Endothelial cell (in vitro differentiated cells): ENCODE data around the gene ACKR4. TPM values are rescaled to one million over a fixed set of nuclear protein-coding genes. Genes with fewer than 3 reads are reported as not detected.
"Not testable (repeated sequence)": the region's sequence is repeated elsewhere in the genome, so short reads cannot be mapped to it uniquely, and the experiment has no call there.

Experiments
- DNase-seq: peaks from one replicate; pipeline ENCODE4 v3.0.0; 2021; ENCODE audit warnings: low spot score
- H3K27ac Mint-ChIP-seq: one replicate; pipeline ENCODE4 v1.8.0; 2021; ENCODE audit warnings: mixed read lengths, inconsistent platforms; ENCODE audit not compliant: unreplicated experiment
- H3K27me3 Mint-ChIP-seq: one replicate; pipeline ENCODE4 v1.8.0; 2021; ENCODE audit warnings: mild to moderate bottlenecking, moderate library complexity, mixed read lengths, inconsistent platforms; ENCODE audit not compliant: unreplicated experiment
- H3K36me3 Mint-ChIP-seq: one replicate; pipeline ENCODE4 v1.8.0; 2021; ENCODE audit warnings: mild to moderate bottlenecking, low read depth, mixed read lengths, inconsistent platforms; ENCODE audit not compliant: unreplicated experiment
- H3K4me1 Mint-ChIP-seq: one replicate; pipeline ENCODE4 v1.8.0; 2021; ENCODE audit warnings: mild to moderate bottlenecking, mixed read lengths, inconsistent platforms; ENCODE audit not compliant: unreplicated experiment
- H3K4me3 Mint-ChIP-seq: one replicate; pipeline ENCODE4 v1.8.0; 2021; ENCODE audit warnings: mild to moderate bottlenecking, mixed read lengths, inconsistent platforms; ENCODE audit not compliant: unreplicated experiment
- H3K9me3 Mint-ChIP-seq: one replicate; pipeline ENCODE4 v1.8.0; 2021; ENCODE audit warnings: mixed read lengths, inconsistent platforms; ENCODE audit not compliant: unreplicated experiment
- CTCF ChIP-seq: fragments of 200-600 bp; sonication (generic); IDR thresholded peaks from one replicate; pipeline ENCODE4 v1.5.0; 2021; ENCODE audit warnings: antibody characterized with exemption; ENCODE audit not compliant: unreplicated experiment
- total RNA-seq: library from RNA; stranded (reverse); fragmentation: NEBNext Ultra II Directional; extraction: Animal tissue kit (Norgen Biotek cat#: 25700); gene quantifications from one replicate; pipeline ENCODE4 v1.2.1, GENCODE V29; 2021; ENCODE audit not compliant: unreplicated experiment

ACKR4 gene
- total RNA-seq, 1 donor from 2014 or later: not detected

GRCh38 chr3:132598181-132598580, 1.1 kb downstream of the ACKR4 start:
- TF ChIP-seq CTCF: no peak
- Mint-ChIP-seq H3K9me3 (no peaks in the 10 kb centered on the region), H3K4me3 (no peak overlapping the region), H3K4me1 (peaks cover 5% of the 10 kb centered on the region), H3K27ac (no peak overlapping the region), H3K27me3 (no peaks in the 10 kb centered on the region), H3K36me3 (peaks cover 8% of the 10 kb centered on the region)
- no peak for DNase-seq

- H3K36me3 Mint-ChIP-seq, H3K27me3 Mint-ChIP-seq, H3K27ac Mint-ChIP-seq, H3K4me1 Mint-ChIP-seq, DNase-seq, H3K4me3 Mint-ChIP-seq, H3K9me3 Mint-ChIP-seq: not testable (repeated sequence)
These were observed 3.5 kb downstream of the ACKR4 start for GRCh38 chr3:132600614-132601013.

- Mint-ChIP-seq H3K4me3 (no peak overlapping the region), H3K27ac (no peak overlapping the region), H3K4me1 (no peaks in the 10 kb centered on the region), H3K36me3 (peaks cover 11% of the 10 kb centered on the region), H3K9me3 (no peaks in the 10 kb centered on the region), H3K27me3 (peaks cover 2% of the 10 kb centered on the region)
- no peak for DNase-seq
- TF ChIP-seq CTCF: no peak
These were observed 8.3 kb downstream of the ACKR4 start for GRCh38 chr3:132605374-132605792.

GRCh38 chr3:132606085-132606484, 9.0 kb downstream of the ACKR4 start:
- no peak for DNase-seq
- TF ChIP-seq CTCF: no peak
- Mint-ChIP-seq H3K4me3 (no peak overlapping the region), H3K27me3 (peaks cover 2% of the 10 kb centered on the region), H3K27ac (peak overlapping the region; percentile 13), H3K9me3 (no peaks in the 10 kb centered on the region), H3K36me3 (peaks cover 11% of the 10 kb centered on the region), H3K4me1 (no peaks in the 10 kb centered on the region)

- not testable (repeated sequence) for H3K4me1 Mint-ChIP-seq, DNase-seq, H3K27ac Mint-ChIP-seq, H3K27me3 Mint-ChIP-seq, H3K4me3 Mint-ChIP-seq, H3K9me3 Mint-ChIP-seq
- peaks cover 11% of the 10 kb centered on the region for H3K36me3 Mint-ChIP-seq
These were observed 9.6 kb downstream of the ACKR4 start for GRCh38 chr3:132606620-132607019.

GRCh38 chr3:132615301-132615700, 18.2 kb downstream of the ACKR4 start:
- not testable (repeated sequence) for H3K27me3 Mint-ChIP-seq, H3K4me3 Mint-ChIP-seq, H3K9me3 Mint-ChIP-seq, DNase-seq, H3K4me1 Mint-ChIP-seq, H3K27ac Mint-ChIP-seq
- peaks cover 15% of the 10 kb centered on the region for H3K36me3 Mint-ChIP-seq

GRCh38 chr3:132615881-132616280, 18.8 kb downstream of the ACKR4 start:
- no peaks in the 10 kb centered on the region for H3K9me3 Mint-ChIP-seq
- TF ChIP-seq CTCF: no peak
- H3K27me3 Mint-ChIP-seq: peaks cover 2% of the 10 kb centered on the region
- H3K36me3 Mint-ChIP-seq: peaks cover 18% of the 10 kb centered on the region
- DNase-seq: no peak
- no peak overlapping the region for H3K4me3 Mint-ChIP-seq
- no peak overlapping the region for H3K27ac Mint-ChIP-seq
- peaks cover 7% of the 10 kb centered on the region for H3K4me1 Mint-ChIP-seq
